Progenitor cell of endocrine pancreas (in vitro differentiated cells): ENCODE data around the gene AHDC1. TPM values are rescaled to one million over a fixed set of nuclear protein-coding genes. Genes with fewer than 3 reads are reported as not detected.

Experiments
- DNase-seq: peaks from one replicate; pipeline ENCODE4 v3.0.0; 2021; ENCODE audit warnings: low spot score; ENCODE audit not compliant: unreplicated experiment
- H3K27ac Mint-ChIP-seq: 2 replicates; pipeline ENCODE4 v1.8.0; 2021; ENCODE audit warnings: mild to moderate bottlenecking, moderate library complexity, mixed read lengths
- H3K27me3 Mint-ChIP-seq: 2 replicates; pipeline ENCODE4 v1.8.0; 2021; ENCODE audit warnings: mixed read lengths
- H3K36me3 Mint-ChIP-seq: 2 replicates; pipeline ENCODE4 v1.8.0; 2022; ENCODE audit warnings: mixed read lengths; ENCODE audit not compliant: insufficient read depth
- H3K4me1 Mint-ChIP-seq: 2 replicates; pipeline ENCODE4 v1.8.0; 2021; ENCODE audit warnings: low read depth, mixed read lengths
- H3K4me3 Mint-ChIP-seq: 2 replicates; pipeline ENCODE4 v1.8.0; 2021; ENCODE audit warnings: low read depth, mild to moderate bottlenecking, moderate library complexity, mixed read lengths
- H3K9me3 Mint-ChIP-seq: 2 replicates; pipeline ENCODE4 v1.8.0; 2021; ENCODE audit warnings: low read depth, mixed read lengths
- CTCF ChIP-seq: fragments of 200-600 bp; sonication (generic); IDR thresholded peaks from one replicate; pipeline ENCODE4 v1.5.0; 2021; ENCODE audit warnings: antibody characterized with exemption, mild to moderate bottlenecking; ENCODE audit not compliant: unreplicated experiment
- total RNA-seq: library from RNA; stranded (reverse); gene quantifications from 2 replicates; pipeline ENCODE4 v1.2.1, GENCODE V29; 2021

Gene AHDC1
- total RNA-seq, 1 donor from 2014 or later = 53.3 TPM

GRCh38 chr1:27559466-27560030, 44.4 kb downstream of the AHDC1 start:
- Mint-ChIP-seq H3K27me3 (no peaks in the 10 kb centered on the region), H3K9me3 (no peaks in the 10 kb centered on the region), H3K36me3 (no peaks in the 10 kb centered on the region), H3K4me1 (peaks cover 65% of the 10 kb centered on the region), H3K27ac (peak overlapping the region; percentile 84), H3K4me3 (no peak overlapping the region)
- no peak for TF ChIP-seq CTCF
- DNase-seq = no peak

GRCh38 chr1:27557596-27558340, 46.2 kb downstream of the AHDC1 start:
- H3K4me3 Mint-ChIP-seq = no peak overlapping the region
- H3K4me1 Mint-ChIP-seq = peaks cover 55% of the 10 kb centered on the region
- H3K27me3 Mint-ChIP-seq = no peaks in the 10 kb centered on the region
- H3K9me3 Mint-ChIP-seq = no peaks in the 10 kb centered on the region
- peaks cover 3% of the 10 kb centered on the region for H3K36me3 Mint-ChIP-seq
- H3K27ac Mint-ChIP-seq = peak overlapping the region; percentile 56
- DNase-seq = no peak
- TF ChIP-seq CTCF = no peak

GRCh38 chr1:27556781-27557595, 47.0 kb downstream of the AHDC1 start:
- no peaks in the 10 kb centered on the region for H3K27me3 Mint-ChIP-seq
- TF ChIP-seq CTCF = peak; percentile 92

GRCh38 chr1:27556435-27556780, 47.5 kb downstream of the AHDC1 start:
- no peaks in the 10 kb centered on the region for H3K9me3 Mint-ChIP-seq
- peaks cover 43% of the 10 kb centered on the region for H3K4me1 Mint-ChIP-seq
- peaks cover 4% of the 10 kb centered on the region for H3K36me3 Mint-ChIP-seq
- no peak overlapping the region for H3K27ac Mint-ChIP-seq
- no peak overlapping the region for H3K4me3 Mint-ChIP-seq
- DNase-seq = no peak
- no peaks in the 10 kb centered on the region for H3K27me3 Mint-ChIP-seq
- TF ChIP-seq CTCF = no peak

More at GRCh38 chr1:27556781-27557595, 47.0 kb downstream of the AHDC1 start:
- no peaks in the 10 kb centered on the region for H3K9me3 Mint-ChIP-seq
- no peak overlapping the region for H3K4me3 Mint-ChIP-seq
- H3K27ac Mint-ChIP-seq = peak overlapping the region; percentile 56
- peaks cover 4% of the 10 kb centered on the region for H3K36me3 Mint-ChIP-seq
- peak; percentile 66 for DNase-seq
- H3K4me1 Mint-ChIP-seq = peaks cover 49% of the 10 kb centered on the region

GRCh38 chr1:27555700-27556424, 48.1 kb downstream of the AHDC1 start:
- peaks cover 39% of the 10 kb centered on the region for H3K4me1 Mint-ChIP-seq
- H3K27ac Mint-ChIP-seq = no peak overlapping the region
- TF ChIP-seq CTCF = no peak
- no peak overlapping the region for H3K4me3 Mint-ChIP-seq
- no peak for DNase-seq
- H3K27me3 Mint-ChIP-seq = no peaks in the 10 kb centered on the region
- no peaks in the 10 kb centered on the region for H3K9me3 Mint-ChIP-seq
- peaks cover 4% of the 10 kb centered on the region for H3K36me3 Mint-ChIP-seq
